ENCODE measurements around the gene MBOAT2.

GRCh38 chr2:8992643-8993042 is 10.8 kb downstream of the MBOAT2 start:
- TF ChIP-seq POLR2A (IDR thresholded peaks at IDR 0.05; ENCODE audit: low read depth, low read length) (no peak), POLR2AphosphoS5 (IDR thresholded peaks at IDR 0.05; ENCODE audit: low read depth, low read length) (no peak), TAF1 (IDR thresholded peaks at IDR 0.05; ENCODE audit: borderline replicate concordance, low read depth, low read length) (no peak)
